K562 (cell line): ENCODE results near the gene SMG6. TPM values are rescaled to one million over a fixed set of nuclear protein-coding genes. Genes with fewer than 3 reads are reported as not detected.

Experiments
- ATAC-seq: fragments of 200-7000 bp; cut with Tn5 transposase; 3 replicates; pipeline ENCODE4 v1.9.1; 2020; ENCODE audit warnings: moderate library complexity
- BruUV-seq: library from RNA; stranded (reverse); fragments of 400-500 nt; replicated peaks from 2 replicates; lab custom pipeline; 2021; lab: Mats Ljungman, UMichigan
- CTCF ChIA-PET: fragments of 300-600 bp; formaldehyde crosslinking; extraction: SDS; loops from one replicate; lab custom pipeline; 2021; ENCODE audit warnings: low intra/inter-chr PET ratio; lab: Yijun Ruan, JAX
- POLR2A ChIA-PET: fragments of 300-600, 350-650 bp; sonication (Branson Sonifier 250); formaldehyde crosslinking; extraction: SDS; loops from one replicate; lab custom pipeline; 2021; ENCODE audit warnings: antibody characterized with exemption, inconsistent platforms; lab: Yijun Ruan, JAX
- DNase-seq, 4 experiments: peaks; one replicate each; pipeline versions ENCODE4 v3.0.0 to v3.0.0-alpha.2; 2011 to 2018; ENCODE audit warnings: low spot score in 3 of 4, mixed read lengths in 3 of 4; ENCODE audit errors: extremely low read depth in 1 of 4
- FAIRE-seq: peaks from 2 replicates; lab custom pipeline; 2011; peaks lifted over from hg19 to GRCh38; lab: Jason Lieb, UNC
- H2AFZ ChIP-seq: 2 replicates; pipeline ENCODE4 v1.6.0; 2011; ENCODE audit warnings: low read depth, low read length, control low read depth, inconsistent platforms
- H3K27ac ChIP-seq: fragments of 200-600 bp; 3 replicates; pipeline ENCODE4 v1.8.0; 2011; ENCODE audit warnings: low read depth, mild to moderate bottlenecking, control low read depth, inconsistent platforms, low read length, moderate library complexity, mixed read lengths; ENCODE audit errors: extremely low read depth
- H3K27me3 ChIP-seq, 2 experiments: fragments of 300-600 bp in 1 of 2; 2 replicates in 1 of 2; 3 replicates in 1 of 2; pipeline versions ENCODE4 v1.6.0 to v1.8.0; 2011; ENCODE audit warnings: inconsistent platforms in 2 of 2, low read length in 2 of 2, mild to moderate bottlenecking in 1 of 2, mixed read lengths in 1 of 2, moderate library complexity in 1 of 2; ENCODE audit not compliant: control insufficient read depth in 2 of 2, insufficient read depth in 2 of 2
- H3K36me3 ChIP-seq: fragments of 300-600 bp; 3 replicates; pipeline ENCODE4 v1.8.0; 2011; ENCODE audit warnings: mild to moderate bottlenecking, low read length, inconsistent platforms; ENCODE audit not compliant: control insufficient read depth, insufficient read depth
- H3K4me1 ChIP-seq, 2 experiments: fragments of 200-600 bp in 1 of 2; replicated peaks in 1 of 2; 2 replicates in 1 of 2; 3 replicates in 1 of 2; pipeline versions ENCODE4 v1.5.1 to v1.8.0; 2011; ENCODE audit warnings: inconsistent platforms in 2 of 2, low read length in 2 of 2, mild to moderate bottlenecking in 1 of 2, mixed read lengths in 1 of 2, moderate library complexity in 1 of 2; ENCODE audit not compliant: control insufficient read depth in 2 of 2, insufficient read depth in 2 of 2
- H3K4me2 ChIP-seq: 2 replicates; pipeline ENCODE4 v1.6.1; 2011; ENCODE audit warnings: low read length, control low read depth, inconsistent platforms, mixed read lengths; ENCODE audit not compliant: insufficient read depth
- H3K4me3 ChIP-seq: fragments of 200-600 bp; sonication (generic), shearing (Covaris generic); 2 replicates; pipeline ENCODE4 v1.5.1; 2016; ENCODE audit warnings: control low read depth, inconsistent platforms
- H3K79me2 ChIP-seq: fragments of 200-600 bp; 3 replicates; pipeline ENCODE4 v1.8.0; 2011; ENCODE audit warnings: low read length, inconsistent platforms; ENCODE audit not compliant: control insufficient read depth, insufficient read depth
- H3K9ac ChIP-seq, 2 experiments: 2 replicates each; pipeline versions ENCODE4 v1.6.0 to v1.6.1; 2011; ENCODE audit warnings: low read depth in 2 of 2, low read length in 2 of 2, control low read depth in 1 of 2, inconsistent platforms in 1 of 2, mild to moderate bottlenecking in 1 of 2, mixed read lengths in 1 of 2; ENCODE audit not compliant: insufficient read depth in 1 of 2
- H3K9me1 ChIP-seq: one replicate; pipeline ENCODE4 v1.6.0; 2011; ENCODE audit warnings: inconsistent platforms, mild to moderate bottlenecking, low read length, moderate library complexity; ENCODE audit not compliant: control insufficient read depth, insufficient read depth
- H3K9me3 ChIP-seq: replicated peaks from 2 replicates; pipeline ENCODE4 v1.5.1; 2011; ENCODE audit warnings: low read depth, low read length, inconsistent platforms; ENCODE audit not compliant: control insufficient read depth, insufficient read depth
- H4K20me1 ChIP-seq: replicated peaks from 2 replicates; pipeline ENCODE4 v1.6.1; 2011; ENCODE audit warnings: low read length, inconsistent platforms, mixed read lengths; ENCODE audit not compliant: control insufficient read depth, insufficient read depth
- ETS2 ChIP-seq: IDR thresholded peaks from 2 replicates; pipeline ENCODE4 v1.6.1; 2016; ENCODE audit warnings: borderline replicate concordance, missing genetic modification characterization, mild to moderate bottlenecking, moderate library complexity, missing compliant biosample characterization; ENCODE audit not compliant: poor library complexity, severe bottlenecking
- HDGF ChIP-seq: fragments of 450-650 bp; IDR thresholded peaks from 2 replicates; pipeline ENCODE4 v1.6.1; 2016
- HNRNPUL1 ChIP-seq: fragments of 200-400 bp; formaldehyde crosslinking; IDR thresholded peaks from 2 replicates; pipeline ENCODE4 v1.6.1; 2017; ENCODE audit warnings: low read length
- HSF4 ChIP-seq: fragments of 250-450 bp; sonication (Bioruptor Pico); IDR thresholded peaks from 2 replicates; pipeline ENCODE4 v2.1.2; 2022; ENCODE audit warnings: mild to moderate bottlenecking, moderate library complexity, borderline replicate concordance
- KLF10 ChIP-seq: fragments of 250-450 bp; sonication (Bioruptor Pico); IDR thresholded peaks from 2 replicates; pipeline ENCODE4 v1.6.1; 2021; ENCODE audit warnings: matching md5 sums
- LARP7 ChIP-seq: fragments of 450-650 bp; IDR thresholded peaks from 2 replicates; pipeline ENCODE4 v1.6.1; 2016
- PHB2 ChIP-seq: fragments of 450-650 bp; IDR thresholded peaks from 2 replicates; pipeline ENCODE4 v1.6.1; 2017; ENCODE audit warnings: low read depth
- XRCC5 ChIP-seq: fragments of 200-400 bp; formaldehyde crosslinking; IDR thresholded peaks from 2 replicates; pipeline ENCODE4 v1.6.1; 2017; ENCODE audit warnings: low read depth, mild to moderate bottlenecking, low read length
- ZBTB7A ChIP-seq: IDR thresholded peaks from 2 replicates; pipeline ENCODE4 v1.6.1; 2011; ENCODE audit warnings: low read depth, mild to moderate bottlenecking, low read length, moderate library complexity, borderline replicate concordance; ENCODE audit not compliant: control insufficient read depth
- ZNF143 ChIP-seq: sonication (generic); formaldehyde crosslinking; IDR thresholded peaks from 2 replicates; pipeline ENCODE4 v1.9.0; 2022; ENCODE audit warnings: mild to moderate bottlenecking, missing genetic modification reagents
- WGBS: fragments of 100-300 bp; shearing (Covaris generic); methylation state at CpG from one replicate; pipeline ENCODE4 v1.1.6; 2016; ENCODE audit warnings: low coverage, mixed read lengths; ENCODE audit not compliant: insufficient coverage; ENCODE audit errors: missing lambda C conversion rate; 5-methylcytosine and 5-hydroxymethylcytosine counted together
- in situ Hi-C: fragments of 300-500 bp; cut with MboI; formaldehyde crosslinking; loops from 4 replicates; pipeline ENCODE4 v1.15.0; 2018; ENCODE audit warnings: inconsistent platforms, mixed read lengths
- intact Hi-C: fragments of 100-400 bp; cut with micrococcal nuclease; formaldehyde crosslinking; loops from 2 replicates; pipeline ENCODE4 v1.14.2; 2022
- polyA plus RNA-seq, 8 experiments: library from polyadenylated mRNA; depleted of rRNA in 4 of 8; stranded (reverse) in 5 of 8; unstranded in 3 of 8; fragments of >200 nt; fragmentation: Nextera tagmentation in 2 of 8; fragmentation: Illumina TruSeq in 1 of 8; extraction: Ambion mirVana in 2 of 8; extraction: Trizol in 1 of 8; gene quantifications; 2 replicates each; pipeline versions ENCODE4 v1.2.1 to v1.2.3, GENCODE V29; 2011 to 2014; ENCODE audit warnings: inconsistent platforms in 1 of 8, missing spikeins in 1 of 8
- total RNA-seq, 7 experiments: library from RNA; depleted of rRNA in 6 of 7; stranded (reverse); fragments of >200 nt in 6 of 7; fragmentation: Illumina TruSeq in 2 of 7; extraction: Trizol in 2 of 7; gene quantifications; 2 replicates each; pipeline versions ENCODE4 v1.2.1 to v1.2.3, GENCODE V29; 2011 to 2021; ENCODE audit warnings: low replicate concordance in 1 of 7
- TF ChIP-seq, protein P1 (sequence below), 2 experiments: IDR thresholded peaks; 2 replicates each; pipeline ENCODE4 v1.6.1; 2011; ENCODE audit warnings: borderline replicate concordance in 1 of 2, control low read depth in 1 of 2, low read depth in 1 of 2, low read length in 1 of 2, mild to moderate bottlenecking in 1 of 2, mixed read lengths in 1 of 2, moderate library complexity in 1 of 2; ENCODE audit not compliant: insufficient read depth in 1 of 2, insufficient read length in 1 of 2, poor library complexity in 1 of 2, severe bottlenecking in 1 of 2; ENCODE audit errors: extremely low read depth in 1 of 2
- TF ChIP-seq, protein P2 (sequence below): sonication (generic); formaldehyde crosslinking; IDR thresholded peaks from 2 replicates; pipeline ENCODE4 v1.9.0; 2022; ENCODE audit warnings: mild to moderate bottlenecking, missing genetic modification reagents
- TF ChIP-seq, protein P3 (sequence below): fragments of 250-450 bp; sonication (Bioruptor Pico); IDR thresholded peaks from 2 replicates; pipeline ENCODE4 v1.8.0; 2021; ENCODE audit warnings: moderate library complexity, mild to moderate bottlenecking, inconsistent platforms
- TF ChIP-seq, protein P4 (sequence below): sonication (generic); formaldehyde crosslinking; IDR thresholded peaks from 2 replicates; pipeline ENCODE4 v1.8.0; 2022; ENCODE audit warnings: mild to moderate bottlenecking, low read depth, missing genetic modification reagents
- TF ChIP-seq, protein P5 (sequence below): fragments of 250-450 bp; sonication (Bioruptor Pico); IDR thresholded peaks from 2 replicates; pipeline ENCODE4 v1.5.0; 2022; ENCODE audit warnings: mild to moderate bottlenecking

The SMG6 gene
- total and polyA plus RNA-seq, 9 of the 15 experiments (the other 6 are each of a cell fraction or from before 2014, with no cell fraction given): 0.44 to 13.9 (median 6.0) TPM

DNA sequence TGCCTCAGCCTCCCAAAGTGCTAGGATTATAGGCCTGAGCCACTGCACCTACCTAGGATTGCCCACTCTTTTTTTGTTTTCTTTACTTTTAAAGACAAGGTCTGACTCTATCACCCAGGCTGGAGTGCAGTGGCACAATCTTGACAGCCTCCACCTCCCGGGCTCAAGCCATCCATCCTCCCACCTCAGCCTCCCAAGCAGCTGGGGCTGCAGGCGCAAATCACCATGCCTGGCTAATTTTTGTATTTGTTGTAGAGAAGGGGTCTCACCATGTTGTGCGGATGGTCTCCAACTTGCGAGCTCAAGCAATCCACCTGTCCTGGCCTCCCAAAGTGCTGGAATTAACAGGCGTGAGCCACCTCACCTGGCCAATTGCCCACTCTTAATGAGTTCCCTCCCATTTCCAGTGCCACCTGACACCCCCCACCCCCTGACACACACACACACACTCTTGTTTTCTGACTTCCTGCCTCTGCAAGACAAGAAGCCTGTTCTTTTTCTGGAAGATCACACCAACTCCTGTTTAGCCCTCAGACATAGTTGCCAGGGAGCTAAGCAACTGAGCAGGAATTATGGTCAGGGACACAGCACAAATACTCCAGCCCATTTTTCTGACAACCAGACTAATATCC is 259.2 kb downstream of the SMG6 start:
- Histone ChIP-seq H3K36me3 (peaks cover 23% of the 10 kb centered on the region; the same call in 2 of the 3 replicates), H2AFZ (no peak overlapping the region), H3K4me3 (no peak overlapping the region), H3K27me3 (no peaks in the 10 kb centered on the region), H3K9ac (no peak overlapping the region), H3K79me2 (peaks cover 14% of the 10 kb centered on the region), H3K9me1 (no peaks in the 10 kb centered on the region), H3K9me3 (no peaks in the 10 kb centered on the region), H4K20me1 (no peaks in the 10 kb centered on the region), H3K4me2 (no peak overlapping the region), H3K4me1 (peaks cover 10 to 21% of the 10 kb centered on the region in 2 experiments; a peak in 4 of 5 replicates), H3K27ac (no peak overlapping the region)
- in situ Hi-C loops (no loop called here), intact Hi-C loops (no loop called here)
- BruUV-seq: no TSS peak
- no peak for ATAC-seq
- 96% methylated on average over 4 of the region's 5 CpGs for WGBS
- CTCF ChIA-PET: no interaction called here
- POLR2A ChIA-PET: interaction anchor here (0.7 kb wide), 1 partner anchor 200 kb away, joined by 3 read pairs; no protein-coding TSS in a partner anchor
- no peak for FAIRE-seq
- DNase-seq: no peak
- TF ChIP-seq, protein P1, sequence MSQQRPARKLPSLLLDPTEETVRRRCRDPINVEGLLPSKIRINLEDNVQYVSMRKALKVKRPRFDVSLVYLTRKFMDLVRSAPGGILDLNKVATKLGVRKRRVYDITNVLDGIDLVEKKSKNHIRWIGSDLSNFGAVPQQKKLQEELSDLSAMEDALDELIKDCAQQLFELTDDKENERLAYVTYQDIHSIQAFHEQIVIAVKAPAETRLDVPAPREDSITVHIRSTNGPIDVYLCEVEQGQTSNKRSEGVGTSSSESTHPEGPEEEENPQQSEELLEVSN (IDR thresholded peaks at IDR 0.05; ENCODE audit: borderline replicate concordance in 1 of 2, extremely low read depth in 1 of 2, insufficient read depth in 1 of 2, insufficient read length in 1 of 2, low read depth in 1 of 2, low read length in 1 of 2, poor library complexity in 1 of 2, severe bottlenecking in 1 of 2): no peak
- TF ChIP-seq HSF4: no peak
- TF ChIP-seq HNRNPUL1: no peak
- TF ChIP-seq XRCC5: no peak
- TF ChIP-seq, protein P2, sequence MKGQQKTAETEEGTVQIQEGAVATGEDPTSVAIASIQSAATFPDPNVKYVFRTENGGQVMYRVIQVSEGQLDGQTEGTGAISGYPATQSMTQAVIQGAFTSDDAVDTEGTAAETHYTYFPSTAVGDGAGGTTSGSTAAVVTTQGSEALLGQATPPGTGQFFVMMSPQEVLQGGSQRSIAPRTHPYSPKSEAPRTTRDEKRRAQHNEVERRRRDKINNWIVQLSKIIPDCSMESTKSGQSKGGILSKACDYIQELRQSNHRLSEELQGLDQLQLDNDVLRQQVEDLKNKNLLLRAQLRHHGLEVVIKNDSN (CRISPR knock-in tag): no peak
- TF ChIP-seq, protein P3, sequence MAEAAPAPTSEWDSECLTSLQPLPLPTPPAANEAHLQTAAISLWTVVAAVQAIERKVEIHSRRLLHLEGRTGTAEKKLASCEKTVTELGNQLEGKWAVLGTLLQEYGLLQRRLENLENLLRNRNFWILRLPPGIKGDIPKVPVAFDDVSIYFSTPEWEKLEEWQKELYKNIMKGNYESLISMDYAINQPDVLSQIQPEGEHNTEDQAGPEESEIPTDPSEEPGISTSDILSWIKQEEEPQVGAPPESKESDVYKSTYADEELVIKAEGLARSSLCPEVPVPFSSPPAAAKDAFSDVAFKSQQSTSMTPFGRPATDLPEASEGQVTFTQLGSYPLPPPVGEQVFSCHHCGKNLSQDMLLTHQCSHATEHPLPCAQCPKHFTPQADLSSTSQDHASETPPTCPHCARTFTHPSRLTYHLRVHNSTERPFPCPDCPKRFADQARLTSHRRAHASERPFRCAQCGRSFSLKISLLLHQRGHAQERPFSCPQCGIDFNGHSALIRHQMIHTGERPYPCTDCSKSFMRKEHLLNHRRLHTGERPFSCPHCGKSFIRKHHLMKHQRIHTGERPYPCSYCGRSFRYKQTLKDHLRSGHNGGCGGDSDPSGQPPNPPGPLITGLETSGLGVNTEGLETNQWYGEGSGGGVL: no peak
- no peak for TF ChIP-seq ETS2 (tag)
- TF ChIP-seq PHB2: no peak
- no peak for TF ChIP-seq ZBTB7A
- TF ChIP-seq LARP7: no peak
- no peak for TF ChIP-seq ZNF143 (CRISPR knock-in tag)
- TF ChIP-seq KLF10 (CRISPR knock-in tag): no peak
- TF ChIP-seq, protein P4, sequence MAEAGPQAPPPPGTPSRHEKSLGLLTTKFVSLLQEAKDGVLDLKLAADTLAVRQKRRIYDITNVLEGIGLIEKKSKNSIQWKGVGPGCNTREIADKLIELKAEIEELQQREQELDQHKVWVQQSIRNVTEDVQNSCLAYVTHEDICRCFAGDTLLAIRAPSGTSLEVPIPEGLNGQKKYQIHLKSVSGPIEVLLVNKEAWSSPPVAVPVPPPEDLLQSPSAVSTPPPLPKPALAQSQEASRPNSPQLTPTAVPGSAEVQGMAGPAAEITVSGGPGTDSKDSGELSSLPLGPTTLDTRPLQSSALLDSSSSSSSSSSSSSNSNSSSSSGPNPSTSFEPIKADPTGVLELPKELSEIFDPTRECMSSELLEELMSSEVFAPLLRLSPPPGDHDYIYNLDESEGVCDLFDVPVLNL (CRISPR knock-in tag): no peak
- no peak for TF ChIP-seq HDGF
- TF ChIP-seq, protein P5, sequence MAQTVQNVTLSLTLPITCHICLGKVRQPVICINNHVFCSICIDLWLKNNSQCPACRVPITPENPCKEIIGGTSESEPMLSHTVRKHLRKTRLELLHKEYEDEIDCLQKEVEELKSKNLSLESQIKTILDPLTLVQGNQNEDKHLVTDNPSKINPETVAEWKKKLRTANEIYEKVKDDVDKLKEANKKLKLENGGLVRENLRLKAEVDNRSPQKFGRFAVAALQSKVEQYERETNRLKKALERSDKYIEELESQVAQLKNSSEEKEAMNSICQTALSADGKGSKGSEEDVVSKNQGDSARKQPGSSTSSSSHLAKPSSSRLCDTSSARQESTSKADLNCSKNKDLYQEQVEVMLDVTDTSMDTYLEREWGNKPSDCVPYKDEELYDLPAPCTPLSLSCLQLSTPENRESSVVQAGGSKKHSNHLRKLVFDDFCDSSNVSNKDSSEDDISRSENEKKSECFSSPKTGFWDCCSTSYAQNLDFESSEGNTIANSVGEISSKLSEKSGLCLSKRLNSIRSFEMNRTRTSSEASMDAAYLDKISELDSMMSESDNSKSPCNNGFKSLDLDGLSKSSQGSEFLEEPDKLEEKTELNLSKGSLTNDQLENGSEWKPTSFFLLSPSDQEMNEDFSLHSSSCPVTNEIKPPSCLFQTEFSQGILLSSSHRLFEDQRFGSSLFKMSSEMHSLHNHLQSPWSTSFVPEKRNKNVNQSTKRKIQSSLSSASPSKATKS (CRISPR knock-in tag): no peak
